UCSD-AML1 (cell line): ENCODE measurements around the gene COL6A3.
"Not testable (repeated sequence)": the region's sequence is repeated elsewhere in the genome, so short reads cannot be mapped to it uniquely, and the experiment has no call there.

Experiments used
- DNase-seq: peaks from one replicate; lab custom pipeline; 2025; ENCODE audit not compliant: unreplicated experiment; lab: John Stamatoyannopoulos, UW

Gene COL6A3

DNA sequence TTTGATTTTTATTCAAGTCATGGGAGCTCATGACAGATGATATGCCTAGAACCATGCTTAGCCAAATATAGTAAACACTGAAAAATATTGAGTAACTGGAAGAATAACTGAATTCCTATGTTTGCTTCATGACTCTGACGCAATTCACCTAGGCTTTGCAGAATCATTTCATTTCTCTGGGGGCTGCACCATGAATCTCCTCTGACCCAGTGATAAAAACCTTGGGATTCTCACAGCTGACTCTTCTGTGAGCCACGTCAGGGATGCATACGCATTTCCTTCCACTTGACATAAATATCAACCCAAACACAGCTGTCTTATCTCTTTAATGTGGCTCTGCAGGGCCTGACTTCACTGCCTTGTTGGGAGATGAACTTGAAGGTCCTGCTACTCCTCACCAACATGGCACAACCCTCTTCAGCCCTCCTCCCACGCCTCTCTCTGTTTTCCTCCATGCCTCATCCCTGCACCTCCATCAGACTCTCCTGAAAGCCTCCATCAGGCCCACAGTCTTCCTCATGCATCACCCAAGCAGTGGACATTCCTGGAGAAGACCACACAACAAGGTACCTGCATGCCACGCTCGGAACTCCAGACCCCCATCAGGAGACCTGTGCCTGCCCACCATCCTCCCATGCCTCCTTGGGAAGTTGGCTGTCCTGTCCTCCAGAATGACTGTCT is 29.8 kb downstream of the COL6A3 start:
- DNase-seq: no peak

DNA sequence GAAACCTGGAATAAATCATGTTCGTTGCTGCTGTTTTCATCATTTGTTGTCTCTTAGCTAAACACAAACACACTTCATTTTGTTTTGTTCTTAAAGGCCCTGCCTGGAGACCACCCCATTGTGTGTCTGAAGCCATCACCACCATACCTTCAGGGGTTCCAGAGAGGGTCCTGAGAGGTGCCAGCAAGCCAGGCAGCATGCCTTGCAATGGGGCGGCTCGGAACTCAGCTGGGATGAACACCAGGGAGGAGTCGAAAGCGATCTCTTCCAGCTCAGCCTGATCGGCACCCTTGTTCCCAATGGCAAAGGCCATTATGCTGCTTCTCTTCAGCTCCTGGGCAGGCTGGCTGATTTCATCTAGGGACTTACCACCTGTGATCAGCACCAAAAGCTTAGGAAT is 33.2 kb downstream of the COL6A3 start:
- DNase-seq: no peak

DNA sequence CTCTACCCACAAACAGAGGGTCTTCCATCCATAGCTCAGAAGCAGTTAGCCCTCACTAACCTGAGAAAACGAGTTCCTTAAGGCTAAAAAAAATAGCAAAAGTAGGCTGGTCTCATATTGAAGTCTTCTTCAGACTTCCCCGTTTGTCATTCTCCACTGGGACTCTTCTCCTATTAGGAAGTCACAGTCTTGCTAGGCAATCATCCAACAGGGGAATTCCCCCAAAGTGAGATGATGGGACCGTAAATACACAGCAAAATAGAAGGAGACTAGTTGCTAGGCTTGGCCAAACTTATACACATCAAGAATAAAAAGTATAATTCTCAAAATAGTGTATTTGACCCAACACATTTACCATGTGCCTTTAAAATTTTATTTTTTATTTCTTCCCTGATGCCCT is 34.3 kb downstream of the COL6A3 start:
- DNase-seq: no peak

DNA sequence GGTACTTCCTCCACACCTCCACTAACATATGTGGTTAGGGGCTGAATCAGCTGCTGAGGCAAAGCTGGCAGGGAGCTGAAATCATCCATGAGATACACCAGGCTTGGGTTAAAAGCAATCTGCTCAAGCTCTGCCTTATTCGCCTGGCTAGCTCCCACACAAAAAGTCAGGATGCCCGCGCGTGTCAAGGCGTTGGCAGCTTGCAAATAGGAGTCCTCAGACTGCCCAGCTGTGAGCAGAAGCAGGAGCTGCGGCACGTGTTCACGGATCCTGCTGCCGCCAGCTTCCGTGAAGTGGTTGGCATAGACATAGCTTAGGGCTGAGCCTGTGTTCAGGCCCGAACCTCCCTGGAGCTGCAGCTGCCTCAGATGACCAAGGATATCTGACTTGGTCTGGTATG is 35.3 kb downstream of the COL6A3 start:
- no peak for DNase-seq

DNA sequence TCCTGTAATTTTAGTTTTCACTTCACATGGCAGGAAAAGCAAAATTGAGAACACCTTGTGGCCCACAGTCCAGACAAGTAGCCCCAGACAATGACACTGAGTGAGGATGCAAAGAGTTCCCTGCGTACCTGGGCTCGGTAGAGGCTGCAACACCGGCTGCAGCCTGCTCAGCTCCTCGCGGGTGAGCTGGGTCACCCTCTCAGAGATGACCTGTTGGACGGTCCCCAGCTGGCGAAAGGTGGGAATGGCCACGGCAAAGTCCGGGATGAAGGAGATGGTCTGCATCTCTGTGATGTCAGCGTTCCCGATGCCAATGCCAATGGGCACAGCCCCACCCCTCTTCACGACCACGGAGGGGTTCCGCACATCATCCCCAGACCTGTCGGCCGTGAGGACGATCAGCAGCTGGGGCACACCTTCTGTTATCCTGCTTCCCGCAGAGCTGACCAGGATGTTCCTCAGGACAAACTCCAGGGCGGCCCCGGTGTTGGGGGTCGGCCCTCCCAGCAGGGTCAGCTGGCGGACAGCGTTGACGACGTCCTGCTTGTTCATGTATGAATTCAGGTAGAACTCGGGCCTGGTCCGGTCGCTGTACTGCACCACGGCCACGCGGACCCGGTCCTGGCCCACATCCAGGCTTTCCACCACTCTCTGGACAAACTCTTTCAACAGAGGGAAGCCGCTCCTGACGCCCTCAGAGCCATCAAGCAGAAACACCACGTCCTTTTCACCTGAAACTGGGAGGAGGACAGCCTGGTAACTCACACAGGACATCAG is 39.5 kb downstream of the COL6A3 start:
- DNase-seq: no peak

DNA sequence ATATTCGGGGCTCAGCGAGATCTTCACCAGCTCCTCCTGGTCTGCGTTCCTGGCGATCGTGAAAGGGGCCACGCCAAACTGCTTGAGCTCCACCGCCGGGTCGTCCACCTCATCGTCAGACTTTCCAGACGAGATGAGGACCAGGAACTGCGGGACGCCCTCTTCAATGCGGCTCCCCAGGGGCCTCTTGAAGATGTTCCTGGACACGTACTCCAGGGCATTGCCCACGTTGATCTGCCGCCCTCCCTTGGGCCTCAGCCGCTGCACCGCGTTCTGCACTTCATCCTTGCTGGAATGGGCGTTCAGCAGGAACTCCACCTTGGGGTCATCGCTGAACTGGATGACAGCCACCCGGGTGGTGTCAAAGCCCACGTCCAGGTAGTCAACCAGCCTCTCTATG is 42.1 kb downstream of the COL6A3 start:
- no peak for DNase-seq

DNA sequence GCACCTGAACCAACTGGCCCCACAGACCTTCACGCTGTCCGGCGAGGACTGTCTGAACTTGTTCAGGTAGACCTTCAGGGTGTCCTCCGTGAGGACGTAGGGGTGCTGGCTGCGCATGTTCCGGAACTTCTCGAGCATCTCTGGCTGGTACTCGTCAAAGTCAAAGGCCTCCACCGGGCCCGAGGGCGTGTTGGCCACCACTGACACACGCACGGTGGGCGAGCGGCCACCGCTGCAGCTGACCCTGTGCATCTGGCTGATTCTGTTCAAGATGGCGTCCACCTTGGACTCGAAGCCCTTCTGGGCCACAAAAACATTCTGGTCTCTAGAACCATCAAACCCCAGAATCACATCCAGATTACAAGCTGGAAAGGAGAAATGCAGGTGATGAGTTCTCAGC is 48.3 kb downstream of the COL6A3 start:
- no peak for DNase-seq

DNA sequence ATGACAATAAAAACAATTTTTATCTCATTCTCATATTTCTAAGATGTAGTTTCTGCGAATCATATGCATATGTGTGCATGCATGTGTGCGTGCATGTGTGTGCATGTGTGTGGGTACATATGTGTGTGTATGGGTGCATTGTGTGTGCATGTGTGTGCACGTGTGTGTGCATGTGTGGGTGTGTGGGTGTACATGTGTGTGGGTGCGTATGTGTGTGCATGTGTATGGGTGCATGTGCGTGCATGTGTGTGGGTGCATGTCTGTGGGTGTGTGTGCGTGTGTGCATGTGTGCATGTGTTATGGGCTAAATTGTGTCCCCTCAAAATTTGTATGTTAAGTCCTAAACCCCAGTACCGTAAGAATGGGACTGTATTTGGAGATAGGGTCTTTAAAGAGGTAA is 49.3 kb downstream of the COL6A3 start:
- no peak for DNase-seq

DNA sequence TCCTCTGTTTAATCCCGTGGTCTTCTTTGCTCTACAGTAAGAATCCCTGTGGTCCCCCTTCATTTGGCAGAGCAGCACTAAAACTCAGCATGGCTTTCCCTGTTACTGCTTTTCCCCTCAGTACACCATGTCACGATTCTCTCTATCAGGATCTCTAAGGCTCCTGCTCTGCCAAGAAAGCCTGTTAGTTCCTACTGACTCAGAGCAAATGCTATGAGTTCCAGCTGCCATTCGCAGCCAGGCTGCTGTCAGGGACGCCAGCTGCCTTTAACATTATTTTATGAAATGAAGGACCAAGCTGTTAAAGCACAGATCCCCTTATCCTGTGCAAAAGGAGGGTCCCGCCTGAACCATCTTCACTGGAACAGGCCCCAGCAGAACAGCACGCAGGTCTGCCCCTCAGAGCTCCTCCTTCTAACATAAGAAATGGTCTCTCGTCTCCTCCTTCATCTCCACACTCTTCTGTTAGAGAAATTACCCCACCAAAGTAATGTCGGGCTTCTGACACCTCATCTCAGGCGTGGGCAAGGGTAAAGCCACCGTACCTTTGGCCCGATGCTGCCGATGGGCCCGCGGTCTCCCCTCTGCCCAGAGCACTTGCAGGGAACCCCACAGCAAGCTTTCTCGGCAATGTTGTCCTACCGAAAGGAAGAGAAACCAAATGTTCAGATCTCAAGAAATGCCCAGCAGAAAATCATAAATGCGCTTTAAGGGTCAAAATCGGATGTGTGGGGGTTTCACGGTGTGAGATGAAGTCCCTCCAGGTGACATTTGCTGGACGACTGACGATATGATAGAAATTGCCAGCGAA is 52.6 kb downstream of the COL6A3 start:
- DNase-seq: no peak

DNA sequence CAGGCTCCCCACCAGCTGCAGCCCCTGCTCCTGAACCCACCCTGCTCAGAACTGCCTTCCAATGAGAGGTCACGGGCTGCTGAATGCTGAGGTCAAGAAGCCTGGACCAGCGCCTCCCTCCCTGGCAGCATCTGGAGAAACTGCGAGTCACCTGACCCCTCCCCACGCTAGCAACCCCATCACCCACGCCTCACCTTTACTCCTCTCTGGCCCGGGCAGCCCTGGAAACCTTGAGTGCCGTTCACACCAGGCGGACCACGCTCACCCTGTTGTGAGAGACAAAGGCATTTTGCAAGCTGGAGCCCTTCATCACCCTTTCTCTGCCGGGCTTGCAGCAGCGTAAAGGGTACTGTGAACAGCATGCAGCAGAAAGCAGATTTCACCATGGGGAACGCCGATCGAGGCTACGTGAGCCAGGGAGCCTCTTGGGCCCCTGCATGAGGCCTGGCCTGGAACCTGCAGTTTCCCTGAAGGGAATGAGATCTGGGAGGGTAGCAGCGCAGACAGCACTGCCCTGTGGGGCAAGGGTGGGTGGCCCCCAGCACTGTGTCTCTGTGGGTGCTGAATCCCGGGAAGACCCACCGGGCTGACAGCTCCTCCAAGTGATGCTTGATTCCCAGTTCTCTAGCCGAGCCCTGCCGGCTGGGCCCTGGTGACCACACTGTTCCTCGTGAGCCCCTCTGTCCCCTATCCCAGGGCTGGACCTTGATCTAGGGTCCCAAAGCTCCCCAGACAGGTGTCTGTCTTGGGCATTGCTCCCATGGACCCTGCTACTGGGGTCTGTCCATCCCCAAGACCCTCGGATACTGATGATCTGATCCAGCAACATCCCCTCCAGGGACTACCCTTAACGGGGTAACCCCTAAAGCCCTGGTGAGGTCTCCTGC is 53.8 kb downstream of the COL6A3 start:
- DNase-seq: no peak

DNA sequence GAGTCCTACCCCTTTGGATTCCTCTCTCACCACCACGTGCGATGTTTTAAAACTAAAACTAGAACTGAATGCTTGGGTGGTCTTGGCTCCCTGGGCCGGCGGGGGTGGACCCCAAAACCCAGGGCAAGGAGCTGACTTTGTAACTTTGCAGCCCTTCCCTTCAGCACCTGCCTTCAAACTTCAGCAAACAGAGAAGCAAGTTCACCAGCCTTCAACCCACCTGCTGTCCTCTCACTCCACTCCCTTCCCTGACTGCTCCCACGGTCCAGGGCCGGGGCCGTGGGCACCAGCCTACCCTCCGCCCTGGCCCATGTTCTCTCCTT is 54.5 kb downstream of the COL6A3 start:
- DNase-seq: no peak

DNA sequence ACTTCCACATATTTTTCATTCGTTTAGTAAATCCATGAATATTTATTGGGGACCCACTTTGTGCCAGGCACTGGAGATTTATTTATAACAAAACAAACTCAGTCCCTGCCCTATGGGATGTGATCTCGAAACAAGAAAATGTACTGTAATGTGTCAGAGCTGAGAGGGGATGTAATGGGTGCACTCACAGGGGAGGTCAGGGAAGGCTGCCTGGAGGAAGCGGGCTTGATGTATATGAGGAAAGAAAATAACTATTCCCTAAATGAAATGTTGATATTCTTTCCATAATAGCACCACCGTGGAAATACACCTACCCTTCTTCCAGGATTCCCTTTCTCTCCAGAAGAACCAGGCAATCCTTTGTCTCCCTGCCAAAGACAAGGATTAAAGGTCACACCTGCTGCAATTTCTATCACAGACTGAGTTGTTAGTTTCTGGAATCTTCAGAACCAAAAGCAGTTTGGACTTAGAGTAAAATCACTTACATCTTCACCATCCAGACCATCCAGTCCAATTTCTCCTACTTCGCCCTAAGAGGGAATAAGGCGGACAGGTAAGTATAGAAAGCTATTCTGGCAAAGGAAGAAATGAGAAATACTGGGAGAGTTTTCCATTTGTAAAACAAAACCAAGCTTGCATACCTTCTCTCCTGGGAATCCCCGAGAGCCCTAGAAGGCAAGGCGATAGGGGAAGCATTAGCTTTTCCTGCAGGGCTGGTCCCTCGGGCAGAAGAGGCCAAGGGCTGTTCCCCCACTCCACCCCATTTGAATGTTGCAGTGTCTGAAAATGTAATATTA is 55.0 kb downstream of the COL6A3 start:
- no peak for DNase-seq

DNA sequence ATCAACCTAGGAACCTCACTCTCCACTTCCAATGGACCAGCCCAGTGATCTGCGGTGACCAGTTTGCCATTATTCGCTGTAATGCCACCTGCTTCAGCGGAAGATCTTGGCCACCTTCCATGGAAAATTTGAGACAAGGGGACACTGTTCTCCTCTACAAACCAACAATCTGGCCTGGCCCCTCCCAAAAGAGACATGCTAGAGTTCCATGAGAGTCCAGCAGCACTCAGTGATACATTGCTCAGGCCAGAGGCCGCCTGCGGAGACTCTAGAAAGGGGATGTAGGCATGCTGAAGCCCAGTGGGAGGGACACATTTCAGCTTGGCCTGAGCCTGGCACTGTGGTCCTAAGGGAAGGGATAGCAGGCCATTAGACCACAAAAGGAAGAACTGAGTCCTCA is 58.3 kb downstream of the COL6A3 start:
- no peak for DNase-seq

DNA sequence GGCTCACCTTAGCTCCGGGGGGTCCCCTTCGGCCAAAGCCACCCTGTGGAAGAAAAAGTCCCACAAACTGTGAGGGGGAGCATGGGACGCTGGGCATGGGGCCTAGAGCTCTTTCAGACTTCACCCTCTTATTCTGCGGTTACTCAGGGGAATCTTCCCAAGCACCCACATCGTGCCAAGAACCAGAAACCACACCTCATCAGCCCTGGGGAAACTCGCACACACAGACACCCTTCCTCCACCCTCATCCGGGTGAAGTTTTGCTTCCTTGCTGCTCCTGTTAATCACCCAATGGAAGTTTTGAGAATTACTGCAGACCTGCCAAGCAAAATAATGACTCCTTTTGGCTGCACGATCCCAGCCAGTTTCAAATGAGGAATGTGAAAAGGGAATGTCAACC is 59.1 kb downstream of the COL6A3 start:
- no peak for DNase-seq

DNA sequence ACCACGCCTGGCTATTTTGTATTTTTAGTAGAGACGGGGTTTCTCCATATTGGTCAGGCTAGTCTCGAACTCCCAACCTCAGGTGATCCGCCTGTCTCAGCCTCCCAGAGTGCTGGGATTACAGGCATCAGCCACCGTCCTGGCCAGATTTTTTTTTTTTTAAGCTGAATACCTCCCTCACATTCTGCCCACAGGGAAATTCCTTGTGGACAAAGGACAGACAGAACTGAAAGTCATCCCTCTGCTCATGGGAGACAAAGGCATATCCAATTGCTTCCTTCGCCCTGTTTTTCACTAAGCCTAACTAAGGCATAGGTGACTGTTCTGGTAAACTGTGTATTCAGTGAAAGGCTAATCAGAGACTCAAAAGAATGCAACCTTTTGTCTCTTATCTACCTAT is 59.8 kb downstream of the COL6A3 start:
- not testable (repeated sequence) for DNase-seq

DNA sequence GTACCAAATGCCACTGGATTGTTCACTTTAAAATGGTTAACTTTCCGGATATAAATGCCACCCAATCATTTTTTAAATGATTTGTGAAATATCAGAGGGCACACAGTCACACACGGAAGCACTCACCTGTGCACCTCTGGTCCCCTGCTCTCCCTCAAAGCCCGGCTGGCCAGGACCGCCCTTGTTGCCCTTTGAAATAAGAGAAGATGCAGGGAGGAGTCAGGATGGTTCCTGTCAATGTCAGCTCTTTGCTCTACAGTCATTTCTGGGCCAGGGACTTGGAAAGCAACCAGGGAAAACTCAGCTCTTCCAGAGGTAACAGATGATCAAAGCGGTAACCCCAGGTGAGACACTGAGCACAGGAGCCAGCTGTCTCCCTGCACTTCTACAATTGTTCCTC is 60.7 kb downstream of the COL6A3 start:
- DNase-seq: no peak

DNA sequence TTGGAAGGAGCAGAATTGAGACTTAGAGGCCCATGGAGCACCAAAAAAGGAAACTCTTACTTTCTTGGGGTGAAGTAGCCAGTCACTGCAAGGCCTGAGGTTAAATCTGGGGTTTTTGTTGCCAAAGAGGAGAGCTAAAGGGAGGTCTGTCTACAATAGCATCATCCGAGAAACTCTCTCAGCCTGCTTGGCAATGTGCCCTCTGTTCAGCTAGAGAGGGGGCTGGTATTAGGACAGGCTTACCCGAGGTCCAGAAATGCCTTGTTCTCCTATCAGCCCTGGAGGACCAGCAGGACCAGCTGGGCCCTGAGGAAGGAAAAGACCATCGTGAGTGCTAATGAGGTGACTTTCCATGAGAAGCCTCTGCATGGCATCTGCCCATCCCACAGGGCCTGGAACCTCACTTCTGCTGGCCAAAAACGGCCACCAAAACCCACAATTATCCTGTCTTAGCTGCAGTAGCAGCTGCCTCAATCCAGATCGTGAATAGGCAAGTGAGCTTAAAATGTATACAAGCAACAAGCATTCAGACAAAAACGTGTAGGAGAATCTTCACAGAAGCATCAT is 61.6 kb downstream of the COL6A3 start:
- DNase-seq: no peak

DNA sequence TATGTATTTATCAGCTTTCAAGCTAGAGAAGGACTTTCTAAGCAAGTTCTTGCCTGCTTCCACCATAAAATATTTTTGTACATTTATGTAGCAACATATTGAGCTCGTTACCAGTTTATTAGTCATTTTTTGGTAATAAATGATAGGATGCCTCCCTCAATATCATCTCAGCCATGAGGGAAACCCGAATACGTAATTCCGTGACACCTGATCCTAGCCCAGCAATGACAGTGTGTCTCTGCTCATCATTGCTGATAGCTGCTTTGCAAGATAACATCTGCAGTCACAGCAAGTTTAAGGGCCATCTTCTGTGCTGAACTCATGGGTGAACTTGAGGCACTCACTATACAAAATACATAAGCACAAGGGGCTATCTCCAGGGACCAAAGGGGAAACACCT is 62.2 kb downstream of the COL6A3 start:
- DNase-seq: no peak

DNA sequence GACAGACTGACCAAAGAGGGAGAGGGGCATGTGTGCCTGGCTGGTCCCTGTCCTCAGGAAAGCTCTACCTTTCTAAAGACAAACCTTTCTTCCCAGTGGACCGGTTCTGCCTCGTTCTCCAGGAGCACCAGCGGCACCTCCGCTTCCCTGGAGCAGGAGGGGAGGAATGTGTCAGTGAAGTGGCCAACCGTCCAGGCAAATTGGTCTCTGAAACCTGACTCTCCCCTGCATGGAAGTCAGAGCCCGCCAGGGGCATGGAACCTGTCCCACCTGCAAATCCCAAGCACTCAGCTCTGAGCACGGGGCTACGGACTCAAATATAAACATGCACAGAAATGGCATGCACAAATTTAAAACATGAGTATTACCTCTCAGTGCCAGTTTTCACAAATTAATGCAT is 62.9 kb downstream of the COL6A3 start:
- DNase-seq: no peak

DNA sequence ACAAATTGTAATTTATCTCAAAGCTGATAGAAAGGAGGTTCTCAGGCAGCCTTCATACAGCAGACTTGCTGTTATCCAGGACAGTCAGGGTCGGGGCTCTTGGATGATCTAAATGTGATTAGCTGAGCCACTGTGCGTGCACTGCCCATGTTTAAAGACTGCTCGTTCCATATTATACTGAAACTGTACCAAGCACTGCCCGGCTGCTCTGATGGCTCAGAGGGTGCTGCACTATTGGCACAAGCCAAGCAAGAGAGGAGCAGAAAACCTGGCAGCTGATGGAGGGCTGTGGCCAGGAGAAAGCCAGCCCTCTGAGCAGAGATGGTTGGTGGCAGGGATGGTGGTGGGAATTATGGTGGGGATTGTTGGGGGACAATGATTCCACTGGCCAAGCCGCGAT is 63.4 kb downstream of the COL6A3 start:
- no peak for DNase-seq
